Spleen (tissue), 11 donors: ENCODE measurements around the gene SMOC2. TPM values are rescaled to one million over a fixed set of nuclear protein-coding genes. Genes with fewer than 3 reads are reported as not detected.

Source experiments
- DNase-seq: peaks from one replicate; pipeline ENCODE4 v3.0.0-alpha.2; 2020
- H3K27ac ChIP-seq, 8 donors: fragments of 200-600 bp; sonication (generic) in 7 of 8; 1 replicate in 4 of 8; 2 replicates in 4 of 8; pipeline versions ENCODE4 v1.5.0 to v1.8.0; 2016 to 2021; ENCODE audit warnings: inconsistent platforms in 4 of 8, mild to moderate bottlenecking in 4 of 8, moderate library complexity in 1 of 8
- H3K27me3 ChIP-seq, 7 donors: fragments of 200-600 bp; sonication (generic) in 6 of 7; replicated peaks in 1 of 7; 1 replicate in 4 of 7; 2 replicates in 3 of 7; pipeline versions ENCODE4 v1.5.0 to v1.8.0; 2016 to 2021; ENCODE audit warnings: inconsistent platforms in 3 of 7, mild to moderate bottlenecking in 1 of 7
- H3K36me3 ChIP-seq, 6 donors: fragments of 200-600 bp; sonication (generic) in 5 of 6; 1 replicate in 4 of 6; 2 replicates in 2 of 6; pipeline versions ENCODE4 v1.5.0 to v1.8.0; 2016 to 2021; ENCODE audit warnings: inconsistent platforms in 2 of 6
- H3K4me1 ChIP-seq, 6 donors: fragments of 200-600 bp; sonication (generic) in 5 of 6; 1 replicate in 3 of 6; 2 replicates in 3 of 6; pipeline versions ENCODE4 v1.5.0 to v1.8.0; 2016 to 2021; ENCODE audit warnings: inconsistent platforms in 3 of 6
- H3K4me3 ChIP-seq, 8 donors: fragments of 200-600 bp; sonication (generic) in 7 of 8; 1 replicate in 4 of 8; 2 replicates in 4 of 8; pipeline versions ENCODE4 v1.5.0 to v1.8.0; 2016 to 2021; ENCODE audit warnings: inconsistent platforms in 4 of 8, mild to moderate bottlenecking in 4 of 8, moderate library complexity in 2 of 8
- H3K9me3 ChIP-seq, 8 donors: fragments of 200-600 bp; sonication (generic) in 7 of 8; 1 replicate in 4 of 8; 2 replicates in 4 of 8; pipeline versions ENCODE4 v1.5.0 to v1.8.0; 2016 to 2021; ENCODE audit warnings: inconsistent platforms in 4 of 8
- POLR2A ChIP-seq, 3 donors: fragments of 450-650 bp; IDR thresholded peaks; one replicate each; pipeline ENCODE4 v1.5.1; 2017; ENCODE audit warnings: antibody characterized with exemption in 3 of 3, mild to moderate bottlenecking in 1 of 3
- POLR2AphosphoS5 ChIP-seq, 3 donors: sonication (generic); formaldehyde crosslinking; IDR thresholded peaks; one replicate each; pipeline ENCODE4 v1.5.1; 2017; ENCODE audit warnings: antibody characterized with exemption in 3 of 3
- WGBS, 5 donors: extraction: QIAGEN DNeasy Blood & Tissue Kit in 3 of 5; methylation state at CpG; one replicate each; pipeline versions ENCODE4 v1.1.5 to v1.1.7; 2013 to 2018; 5-methylcytosine and 5-hydroxymethylcytosine counted together
- intact Hi-C: fragments of 100-400 bp; cut with DNase I; formaldehyde crosslinking; loops from one replicate; pipeline ENCODE4 v1.15.0; 2023; ENCODE audit warnings: low total_unique reads
- polyA plus RNA-seq, 3 donors: library from polyadenylated mRNA; stranded (reverse); fragments of 200-250 nt; gene quantifications; one replicate each; pipeline ENCODE4 v1.2.1, GENCODE V29; 2013
- total RNA-seq, 7 donors: library from RNA; depleted of rRNA in 3 of 7; stranded (reverse); fragments of >200 nt in 3 of 7; fragmentation: NEBNext Ultra II Directional in 4 of 7; extraction: Animal tissue kit (Norgen Biotek cat#: 25700) in 4 of 7; gene quantifications; one replicate each; pipeline versions ENCODE4 v1.1.0 to v1.2.1, GENCODE V29; 2016 to 2021
- TF ChIP-seq, protein P1 (sequence below), 11 experiments: fragments of 200-600 bp in 7 of 11; fragments of 450-650 bp in 4 of 11; sonication (generic) in 4 of 11; IDR thresholded peaks in 8 of 11; conservative IDR thresholded peaks in 3 of 11; 1 replicate in 7 of 11; 2 replicates in 4 of 11; pipeline versions ENCODE4 v1.4.0 to v1.8.0; 2016 to 2021; ENCODE audit warnings: antibody characterized with exemption in 11 of 11, inconsistent platforms in 4 of 11, mild to moderate bottlenecking in 1 of 11
- donor health status: healthy with polysubstance abuse.
- donor health status: DM: no; HTN: no; CAD: no; lungs with moderate emphysema.
- donor health status: DM: no; HTN: no; CAD: no.
- donor health status: Bipolar disorder and iron deficiency.
- donor health status: healthy.
- donor health status: DM: no; HTN: no; CAD: no.
- donor health status: DM: yes; HTN: yes; CAD: no.

SMOC2 gene
- total and polyA plus RNA-seq, 10 donors = 0.94 to 7.6 (median 1.8) TPM

DNA sequence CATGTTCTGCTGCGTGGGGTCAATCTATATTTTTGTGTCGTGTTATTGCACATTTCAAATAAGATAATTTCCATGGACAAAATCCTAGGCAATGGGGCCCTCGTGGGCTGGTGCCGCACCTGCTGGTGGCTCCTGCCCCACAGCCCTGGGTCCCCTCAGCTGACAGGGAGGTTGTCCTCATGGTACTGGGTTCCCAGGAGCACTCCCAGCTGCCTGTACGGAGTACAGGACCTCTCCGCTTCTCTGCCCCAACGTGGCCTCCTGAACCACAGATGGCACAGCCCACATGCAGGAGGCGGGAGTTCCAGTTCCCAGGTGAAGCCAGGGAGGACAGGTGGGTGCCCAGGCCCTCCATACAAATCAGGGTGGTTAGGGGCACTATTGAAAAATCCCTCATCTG, 243.5 kb downstream of the SMOC2 start:
- H3K4me3 ChIP-seq = no peak overlapping the region
- no peaks in the 10 kb centered on the region for H3K9me3 ChIP-seq
- H3K27me3 ChIP-seq = peaks cover 0 to 7% (median 0%) of the 10 kb centered on the region in 7 donors
- TF ChIP-seq POLR2AphosphoS5 (IDR thresholded peaks at IDR 0.05) (no peak), POLR2A (IDR thresholded peaks at IDR 0.05) (no peak)
- TF ChIP-seq, protein P1, sequence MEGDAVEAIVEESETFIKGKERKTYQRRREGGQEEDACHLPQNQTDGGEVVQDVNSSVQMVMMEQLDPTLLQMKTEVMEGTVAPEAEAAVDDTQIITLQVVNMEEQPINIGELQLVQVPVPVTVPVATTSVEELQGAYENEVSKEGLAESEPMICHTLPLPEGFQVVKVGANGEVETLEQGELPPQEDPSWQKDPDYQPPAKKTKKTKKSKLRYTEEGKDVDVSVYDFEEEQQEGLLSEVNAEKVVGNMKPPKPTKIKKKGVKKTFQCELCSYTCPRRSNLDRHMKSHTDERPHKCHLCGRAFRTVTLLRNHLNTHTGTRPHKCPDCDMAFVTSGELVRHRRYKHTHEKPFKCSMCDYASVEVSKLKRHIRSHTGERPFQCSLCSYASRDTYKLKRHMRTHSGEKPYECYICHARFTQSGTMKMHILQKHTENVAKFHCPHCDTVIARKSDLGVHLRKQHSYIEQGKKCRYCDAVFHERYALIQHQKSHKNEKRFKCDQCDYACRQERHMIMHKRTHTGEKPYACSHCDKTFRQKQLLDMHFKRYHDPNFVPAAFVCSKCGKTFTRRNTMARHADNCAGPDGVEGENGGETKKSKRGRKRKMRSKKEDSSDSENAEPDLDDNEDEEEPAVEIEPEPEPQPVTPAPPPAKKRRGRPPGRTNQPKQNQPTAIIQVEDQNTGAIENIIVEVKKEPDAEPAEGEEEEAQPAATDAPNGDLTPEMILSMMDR (IDR thresholded peaks at IDR 0.05 in 8 of 11, conservative IDR thresholded peaks at IDR 0.05 in 3 of 11) = no peak
- H3K36me3 ChIP-seq = no peaks in the 10 kb centered on the region
- intact Hi-C loops = no loop called here
- DNase-seq = no peak
- WGBS, 5 donors = 52 to 74% (median 68%) methylated on average over 3 to 8 of the region's 8 CpGs
- H3K4me1 ChIP-seq = no peaks in the 10 kb centered on the region
- H3K27ac ChIP-seq = no peak overlapping the region

DNA sequence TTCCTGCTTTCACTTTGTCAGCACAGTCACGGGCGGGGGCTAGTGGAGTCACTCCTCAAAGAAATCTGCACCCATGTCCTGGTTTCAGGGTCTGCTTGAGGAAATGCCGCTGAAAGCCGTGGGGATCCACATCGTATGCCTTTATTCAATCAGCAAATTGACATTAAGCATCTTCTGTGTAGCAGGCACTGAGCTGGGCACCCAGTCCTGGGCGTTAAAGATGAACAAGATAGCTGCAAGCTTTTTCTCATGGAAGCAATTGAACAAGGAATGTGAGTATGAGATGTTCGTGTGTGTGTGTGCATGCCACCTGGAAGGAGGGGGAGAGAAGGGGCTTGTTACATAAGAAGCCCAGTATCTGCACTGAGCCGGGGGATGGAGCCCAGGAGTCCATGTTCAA, 243.9 kb downstream of the SMOC2 start:
- Histone ChIP-seq H3K4me3 (no peak overlapping the region), H3K4me1 (no peaks in the 10 kb centered on the region), H3K9me3 (no peaks in the 10 kb centered on the region), H3K27me3 (peaks cover 0 to 7% (median 0%) of the 10 kb centered on the region in 7 donors), H3K27ac (no peak overlapping the region), H3K36me3 (no peaks in the 10 kb centered on the region)
- no peak for DNase-seq
- 75 to 89% (median 81%) methylated on average over 8 of the region's 8 CpGs for WGBS, 5 donors
- TF ChIP-seq, protein P1 (IDR thresholded peaks at IDR 0.05 in 8 of 11, conservative IDR thresholded peaks at IDR 0.05 in 3 of 11) = no peak
- TF ChIP-seq POLR2A (IDR thresholded peaks at IDR 0.05) (no peak), POLR2AphosphoS5 (IDR thresholded peaks at IDR 0.05) (no peak)
- intact Hi-C loops = no loop called here

DNA sequence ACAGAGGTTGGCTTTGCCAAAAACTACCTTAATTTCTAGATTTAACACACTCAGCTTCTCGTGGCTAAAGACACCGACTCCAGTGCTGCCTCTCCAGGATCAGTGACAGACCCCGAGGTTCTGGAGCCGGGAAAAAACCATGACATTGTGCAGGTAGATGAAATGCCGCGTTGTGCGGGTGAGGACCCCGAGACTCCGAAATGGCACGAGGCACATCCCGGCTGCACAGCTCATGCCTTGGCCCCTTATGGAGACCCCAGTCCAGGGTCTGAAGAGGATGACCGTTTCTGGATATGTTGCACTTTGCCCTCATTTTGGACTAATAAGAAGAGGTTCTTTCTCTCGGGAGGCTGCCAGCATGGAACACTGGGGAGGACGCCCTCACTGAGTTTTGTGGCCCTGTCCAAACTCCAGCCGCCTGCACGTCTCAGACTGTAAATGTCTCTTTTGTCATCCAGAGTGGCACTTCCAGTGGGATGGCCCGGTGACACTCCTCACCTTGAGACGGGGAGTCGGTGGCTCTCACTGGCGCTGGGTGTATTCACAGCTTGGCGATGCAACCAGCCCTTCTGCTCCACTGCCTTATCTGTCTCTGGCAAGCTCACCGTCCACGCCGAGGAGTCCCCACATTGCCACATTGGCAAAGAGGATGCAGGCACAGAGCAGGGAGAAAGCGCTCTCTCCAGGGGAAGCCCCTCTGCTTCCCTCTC, 245.2 kb downstream of the SMOC2 start:
- Histone ChIP-seq H3K9me3 (no peaks in the 10 kb centered on the region), H3K27me3 (peaks cover 0 to 7% (median 0%) of the 10 kb centered on the region in 7 donors), H3K4me3 (no peak overlapping the region), H3K27ac (no peak overlapping the region), H3K36me3 (no peaks in the 10 kb centered on the region), H3K4me1 (no peaks in the 10 kb centered on the region)
- intact Hi-C loops = no loop called here
- no peak for DNase-seq
- 79 to 84% (median 81%) methylated on average over 22 to 25 of the region's 25 CpGs for WGBS, 5 donors
- TF ChIP-seq POLR2AphosphoS5 (IDR thresholded peaks at IDR 0.05) = no peak
- TF ChIP-seq, protein P1 (IDR thresholded peaks at IDR 0.05 in 8 of 11, conservative IDR thresholded peaks at IDR 0.05 in 3 of 11) = no peak
- TF ChIP-seq POLR2A (IDR thresholded peaks at IDR 0.05) = no peak

DNA sequence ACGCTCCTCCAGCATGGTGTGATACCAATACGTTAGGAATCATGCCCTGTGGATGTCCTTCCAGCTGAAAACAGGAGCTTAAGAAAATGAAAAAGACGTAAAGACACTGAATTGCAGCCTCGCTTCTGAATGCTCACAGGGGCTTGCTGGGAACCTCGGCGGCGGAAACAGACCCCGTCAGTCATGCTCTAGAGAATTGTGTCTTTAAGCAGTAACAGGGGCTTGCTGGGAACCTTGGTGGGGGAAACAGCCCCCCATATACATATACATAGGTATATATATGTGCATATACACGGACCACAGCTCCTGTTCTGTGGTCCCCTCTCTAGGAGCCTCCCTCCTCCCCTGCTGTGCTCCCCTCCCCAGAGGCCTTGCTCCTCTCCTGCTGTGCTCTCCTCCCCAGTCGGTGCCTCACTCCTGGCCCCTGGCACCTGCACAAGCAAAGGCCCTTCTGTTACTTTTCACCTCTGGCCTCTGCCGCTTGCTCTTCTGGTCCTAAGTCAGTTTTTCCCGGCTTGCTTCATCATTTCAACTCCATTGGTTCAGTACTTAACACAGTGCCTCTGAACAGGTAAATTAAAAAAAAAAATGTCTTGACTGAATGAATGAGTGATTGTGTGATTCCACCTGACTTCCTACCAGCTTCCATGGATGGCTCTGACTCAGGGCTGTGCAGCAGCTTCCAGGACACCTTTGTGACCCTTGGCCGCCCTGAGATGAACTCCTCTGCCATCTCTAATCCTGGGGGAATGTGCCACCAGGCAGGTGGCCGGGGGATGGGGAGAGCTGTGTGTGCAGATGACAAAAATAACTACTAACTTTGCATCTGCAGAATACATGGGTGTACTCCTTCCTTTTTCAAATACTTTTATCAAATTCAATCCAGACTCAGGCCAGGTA, 246.1 kb downstream of the SMOC2 start:
- WGBS, 5 donors = 57 to 64% (median 61%) methylated on average over 14 of the region's 14 CpGs
- no peaks in the 10 kb centered on the region for H3K9me3 ChIP-seq
- intact Hi-C loops = no loop called here
- H3K27ac ChIP-seq = no peak overlapping the region
- TF ChIP-seq POLR2A (IDR thresholded peaks at IDR 0.05) = no peak
- H3K4me3 ChIP-seq = no peak overlapping the region
- no peaks in the 10 kb centered on the region for H3K36me3 ChIP-seq
- H3K4me1 ChIP-seq = no peaks in the 10 kb centered on the region
- DNase-seq = no peak
- H3K27me3 ChIP-seq = peaks cover 0 to 7% (median 0%) of the 10 kb centered on the region in 7 donors
